Astrocyte (in vitro differentiated cells and primary cell): Measurements from ENCODE around the gene TEX22. TPM values are rescaled to one million over a fixed set of nuclear protein-coding genes. Genes with fewer than 3 reads are reported as not detected.

Source experiments
- DNase-seq: peaks from one replicate; pipeline ENCODE4 v3.0.0-alpha.2; 2010; ENCODE audit warnings: low read depth
- FAIRE-seq: peaks from 2 replicates; lab custom pipeline; 2011; peaks lifted over from hg19 to GRCh38; lab: Jason Lieb, UNC
- H2AFZ ChIP-seq: 2 replicates; pipeline ENCODE4 v1.6.0; 2012; ENCODE audit warnings: low read depth, low read length, inconsistent platforms
- H3K27ac ChIP-seq: 2 replicates; pipeline ENCODE4 v1.5.1; 2011; ENCODE audit warnings: low read depth, low read length, inconsistent platforms
- H3K27me3 ChIP-seq: 2 replicates; pipeline ENCODE4 v1.6.0; 2011; ENCODE audit warnings: low read length, inconsistent platforms; ENCODE audit not compliant: insufficient read depth
- H3K36me3 ChIP-seq: 2 replicates; pipeline ENCODE4 v1.5.1; 2011; ENCODE audit warnings: low read length, inconsistent platforms; ENCODE audit not compliant: insufficient read depth
- H3K4me1 ChIP-seq: 2 replicates; pipeline ENCODE4 v1.5.1; 2011; ENCODE audit warnings: low read length, inconsistent platforms; ENCODE audit not compliant: insufficient read depth
- H3K4me2 ChIP-seq: 2 replicates; pipeline ENCODE4 v1.6.0; 2012; ENCODE audit warnings: low read length, inconsistent platforms
- H3K4me3 ChIP-seq: 2 replicates; pipeline ENCODE4 v1.5.1; 2011; ENCODE audit warnings: low read depth, mild to moderate bottlenecking, low read length, inconsistent platforms; ENCODE audit not compliant: insufficient read depth
- H3K79me2 ChIP-seq: 2 replicates; pipeline ENCODE4 v1.6.0; 2012; ENCODE audit warnings: mild to moderate bottlenecking, low read length, inconsistent platforms; ENCODE audit not compliant: insufficient read depth
- H3K9ac ChIP-seq: 2 replicates; pipeline ENCODE4 v1.6.0; 2012; ENCODE audit warnings: mild to moderate bottlenecking, low read length, inconsistent platforms
- H3K9me3 ChIP-seq: 2 replicates; pipeline ENCODE4 v1.5.1; 2012; ENCODE audit warnings: low read depth, mild to moderate bottlenecking, low read length, inconsistent platforms; ENCODE audit not compliant: insufficient read depth
- H4K20me1 ChIP-seq: 2 replicates; pipeline ENCODE4 v1.6.0; 2012; ENCODE audit warnings: low read length, inconsistent platforms; ENCODE audit not compliant: insufficient read depth
- H3K27ac Mint-ChIP-seq: one replicate; pipeline ENCODE4 v1.8.0; 2021; ENCODE audit warnings: mild to moderate bottlenecking, mixed read lengths; ENCODE audit not compliant: unreplicated experiment
- H3K27me3 Mint-ChIP-seq: one replicate; pipeline ENCODE4 v1.8.0; 2021; ENCODE audit warnings: low read depth, mixed read lengths; ENCODE audit not compliant: unreplicated experiment
- H3K36me3 Mint-ChIP-seq: one replicate; pipeline ENCODE4 v1.8.0; 2021; ENCODE audit warnings: low read depth, mixed read lengths; ENCODE audit not compliant: unreplicated experiment
- H3K4me1 Mint-ChIP-seq: one replicate; pipeline ENCODE4 v1.8.0; 2021; ENCODE audit warnings: low read depth, mixed read lengths; ENCODE audit not compliant: unreplicated experiment
- H3K4me3 Mint-ChIP-seq: one replicate; pipeline ENCODE4 v1.8.0; 2021; ENCODE audit warnings: mild to moderate bottlenecking, moderate library complexity, mixed read lengths; ENCODE audit not compliant: unreplicated experiment
- H3K9me3 Mint-ChIP-seq: one replicate; pipeline ENCODE4 v1.8.0; 2021; ENCODE audit warnings: mild to moderate bottlenecking, mixed read lengths; ENCODE audit not compliant: unreplicated experiment
- CTCF ChIP-seq: IDR thresholded peaks from 2 replicates; pipeline ENCODE4 v1.5.1; 2011; ENCODE audit warnings: low read depth, mild to moderate bottlenecking, inconsistent platforms, low read length, moderate library complexity; ENCODE audit not compliant: insufficient read depth
- EZH2 ChIP-seq: IDR thresholded peaks from 2 replicates; pipeline ENCODE4 v1.6.1; 2012; ENCODE audit warnings: mild to moderate bottlenecking, low read length, inconsistent platforms; ENCODE audit not compliant: insufficient read depth
- total RNA-seq: library from RNA; stranded (reverse); gene quantifications from 2 replicates; pipeline ENCODE4 v1.2.1, GENCODE V29; 2021

Gene TEX22
- total RNA-seq, 1 donor from 2014 or later, result 1.2 TPM

DNA sequence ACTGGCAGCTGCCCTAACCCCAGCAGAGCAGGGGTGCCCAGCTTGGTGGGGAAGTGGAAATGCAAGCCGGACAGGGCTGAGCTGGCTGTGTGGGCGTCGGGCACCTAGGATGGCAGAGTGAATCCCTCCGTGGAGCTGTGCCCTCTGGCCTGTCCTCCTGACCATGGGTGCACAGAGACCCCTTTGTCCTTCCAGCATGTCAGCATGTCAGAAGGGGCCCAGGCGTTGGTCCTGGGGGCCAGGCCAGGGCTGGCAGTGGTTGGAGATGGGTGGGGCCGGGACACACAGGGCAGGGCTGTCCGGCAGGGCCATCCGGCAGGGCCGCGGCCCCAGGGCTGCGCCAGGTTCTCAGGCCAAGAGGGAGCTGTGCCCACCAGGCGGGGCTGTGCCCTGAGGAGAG is 8.8 kb upstream of the TEX22 start:
- H3K36me3 Mint-ChIP-seq, result peaks cover 3% of the 10 kb centered on the region
- no peak overlapping the region for H3K4me3 ChIP-seq
- H3K27me3 ChIP-seq, result no peaks in the 10 kb centered on the region
- H3K79me2 ChIP-seq, result no peaks in the 10 kb centered on the region
- H4K20me1 ChIP-seq, result no peaks in the 10 kb centered on the region
- H3K27me3 Mint-ChIP-seq, result no peaks in the 10 kb centered on the region
- no peak overlapping the region for H3K27ac Mint-ChIP-seq
- H3K4me3 Mint-ChIP-seq, result no peak overlapping the region
- no peaks in the 10 kb centered on the region for H3K9me3 ChIP-seq
- H3K9ac ChIP-seq, result no peak overlapping the region
- no peak for DNase-seq
- H2AFZ ChIP-seq, result no peak overlapping the region
- no peaks in the 10 kb centered on the region for H3K36me3 ChIP-seq
- no peaks in the 10 kb centered on the region for H3K4me1 ChIP-seq
- H3K27ac ChIP-seq, result no peak overlapping the region
- TF ChIP-seq EZH2 (no peak), CTCF (no peak)
- no peak for FAIRE-seq
- H3K4me2 ChIP-seq, result no peak overlapping the region
- H3K9me3 Mint-ChIP-seq, result no peaks in the 10 kb centered on the region
- no peaks in the 10 kb centered on the region for H3K4me1 Mint-ChIP-seq

DNA sequence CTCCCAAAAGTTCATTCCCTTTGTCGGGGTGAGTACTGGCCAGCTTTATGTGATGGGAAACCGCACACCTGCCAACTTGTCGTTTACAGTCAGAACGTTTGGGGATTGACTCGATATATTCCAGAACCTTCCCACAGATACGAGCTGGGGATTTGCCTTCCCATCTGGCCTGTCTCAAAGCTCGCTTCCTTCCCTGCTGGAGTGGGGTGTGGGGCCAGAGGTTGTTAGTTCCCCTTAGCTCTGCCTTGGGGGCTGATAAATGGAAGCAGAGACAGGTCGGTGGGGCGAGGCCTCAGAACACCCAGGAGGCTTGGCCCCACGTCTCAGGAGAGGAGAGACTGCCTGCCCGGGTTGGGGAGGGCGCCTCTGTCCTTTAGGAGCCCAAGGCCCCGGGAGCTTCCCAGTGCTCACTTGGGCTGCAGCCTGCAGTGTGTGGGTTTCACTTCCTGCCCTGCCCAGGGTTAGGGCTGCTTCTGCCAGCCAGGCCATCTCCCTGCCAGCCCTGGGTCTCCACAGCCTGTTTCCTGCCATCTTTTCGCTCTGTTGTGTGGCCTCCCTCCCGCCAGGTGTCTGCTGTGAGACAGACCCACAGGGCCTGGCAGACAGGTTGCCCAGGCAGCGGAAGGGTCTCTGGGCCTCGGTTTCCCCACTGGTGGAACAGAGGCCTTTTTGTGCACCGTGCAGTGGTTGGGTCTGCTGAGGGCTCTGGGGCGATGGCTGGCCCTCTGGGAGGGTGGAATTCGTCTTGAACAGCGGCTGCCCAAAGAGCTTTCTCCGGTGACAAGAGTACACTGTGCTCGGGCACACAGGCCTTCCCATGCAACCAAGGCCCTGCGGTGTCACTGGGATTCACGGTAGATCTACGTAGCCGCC is 8.1 kb upstream of the TEX22 start:
- H3K27ac Mint-ChIP-seq, result no peak overlapping the region
- no peaks in the 10 kb centered on the region for H3K27me3 ChIP-seq
- FAIRE-seq, result no peak

More for the DNA sequence above, 8.1 kb upstream of the TEX22 start:
- Histone ChIP-seq H3K4me1 (no peaks in the 10 kb centered on the region), H2AFZ (no peak overlapping the region), H3K36me3 (no peaks in the 10 kb centered on the region), H3K9ac (no peak overlapping the region), H3K9me3 (no peaks in the 10 kb centered on the region), H3K27ac (no peak overlapping the region), H3K4me3 (no peak overlapping the region), H3K79me2 (no peaks in the 10 kb centered on the region), H4K20me1 (no peaks in the 10 kb centered on the region), H3K4me2 (no peak overlapping the region)
- no peak for TF ChIP-seq CTCF
- no peak for TF ChIP-seq EZH2
- Mint-ChIP-seq H3K27me3 (no peaks in the 10 kb centered on the region), H3K9me3 (no peaks in the 10 kb centered on the region), H3K4me1 (no peaks in the 10 kb centered on the region), H3K36me3 (peaks cover 3% of the 10 kb centered on the region), H3K4me3 (no peak overlapping the region)
- DNase-seq, result no peak
